Stimulated activated naive B cell treated with anti-CD40 and anti-IgM and Interleukin-4, amounts not matched to agents 10 μg/mL and 1 μg/mL and 100 μg/mL, for 72 hours (primary cell): ENCODE data around the gene OR51D1.

Source experiments
- ATAC-seq, 2 donors: fragments of 150-1000 bp; cut with Tn5 transposase; replicated peaks; 2 replicates each; pipeline ENCODE4 v1.10.0; 2021; ENCODE audit warnings: moderate library complexity in 1 of 2
- DNase-seq: peaks from one replicate; pipeline ENCODE4 v3.0.0; 2021
- H3K27ac Mint-ChIP-seq: one replicate; pipeline ENCODE4 v1.8.0; 2022; ENCODE audit warnings: mild to moderate bottlenecking, mixed read lengths
- H3K27me3 Mint-ChIP-seq, 2 donors: one replicate each; pipeline ENCODE4 v1.8.0; 2022; ENCODE audit warnings: mixed read lengths in 2 of 2
- H3K36me3 Mint-ChIP-seq, 2 donors: one replicate each; pipeline ENCODE4 v1.8.0; 2022; ENCODE audit warnings: mixed read lengths in 2 of 2, mild to moderate bottlenecking in 1 of 2
- H3K4me1 Mint-ChIP-seq, 2 donors: one replicate each; pipeline ENCODE4 v1.8.0; 2022; ENCODE audit warnings: mixed read lengths in 2 of 2, mild to moderate bottlenecking in 1 of 2
- H3K4me3 Mint-ChIP-seq, 2 donors: one replicate each; pipeline ENCODE4 v1.8.0; 2022; ENCODE audit warnings: mild to moderate bottlenecking in 2 of 2, mixed read lengths in 2 of 2, moderate library complexity in 1 of 2
- H3K9me3 Mint-ChIP-seq, 2 donors: one replicate each; pipeline ENCODE4 v1.8.0; 2022; ENCODE audit warnings: mixed read lengths in 2 of 2, mild to moderate bottlenecking in 1 of 2

OR51D1 gene

DNA sequence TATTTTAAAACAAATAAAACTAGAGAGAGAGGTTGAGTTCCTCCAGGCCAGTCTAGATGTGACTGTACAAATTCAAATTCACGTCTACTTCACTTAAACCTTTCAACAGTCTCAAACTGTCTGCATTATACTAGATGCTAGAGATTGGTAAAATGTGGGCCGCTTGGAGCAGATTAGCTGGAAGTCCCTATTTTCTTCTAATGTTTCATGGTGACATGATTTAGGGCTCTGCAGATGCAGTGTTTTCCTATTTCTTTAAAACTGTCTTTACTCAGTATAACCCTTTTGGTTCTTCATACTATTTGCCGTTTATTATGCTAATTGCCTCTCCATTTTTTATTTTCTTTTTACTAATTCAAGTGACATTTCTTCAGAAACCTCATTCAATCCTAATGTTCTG is 26.9 kb downstream of the OR51D1 start:
- H3K27me3 Mint-ChIP-seq = peaks cover 12 to 17% of the 10 kb centered on the region in 2 donors
- H3K36me3 Mint-ChIP-seq = no peaks in the 10 kb centered on the region
- H3K4me3 Mint-ChIP-seq = no peak overlapping the region
- H3K27ac Mint-ChIP-seq = no peak overlapping the region
- no peaks in the 10 kb centered on the region for H3K9me3 Mint-ChIP-seq
- ATAC-seq (no peak), DNase-seq (no peak)
- H3K4me1 Mint-ChIP-seq = no peaks in the 10 kb centered on the region

GRCh38 chr11:4664786-4665185 is 27.5 kb downstream of the OR51D1 start:
- no peaks in the 10 kb centered on the region for H3K36me3 Mint-ChIP-seq

DNA sequence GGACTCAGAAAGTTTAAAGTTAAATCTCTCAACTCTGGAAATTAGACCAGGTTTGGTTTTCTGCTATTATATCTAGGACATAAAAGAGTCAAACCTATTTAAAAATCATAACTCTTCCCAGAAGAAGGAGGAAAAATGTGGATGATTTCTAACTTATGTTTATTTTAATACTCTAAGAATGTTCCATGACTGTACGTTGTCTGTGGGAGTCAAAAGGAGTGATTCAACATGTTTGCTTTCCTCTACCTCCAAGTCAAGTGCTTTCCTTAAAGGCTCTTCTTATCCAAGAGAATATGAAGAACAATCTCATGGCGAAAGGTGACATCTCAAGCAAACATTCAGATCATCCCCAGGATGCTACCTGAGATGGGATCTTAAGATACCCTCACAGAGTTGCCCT is 28.1 kb downstream of the OR51D1 start:
- Mint-ChIP-seq H3K27ac (no peak overlapping the region), H3K36me3 (no peaks in the 10 kb centered on the region), H3K4me3 (no peak overlapping the region), H3K27me3 (peaks cover 14 to 16% of the 10 kb centered on the region in 2 donors), H3K9me3 (no peaks in the 10 kb centered on the region), H3K4me1 (no peaks in the 10 kb centered on the region)
- ATAC-seq (no peak), DNase-seq (no peak)

More at GRCh38 chr11:4664786-4665185, 27.5 kb downstream of the OR51D1 start:
- Mint-ChIP-seq H3K27me3 (peaks cover 16 to 17% of the 10 kb centered on the region in 2 donors), H3K27ac (no peak overlapping the region), H3K4me1 (no peaks in the 10 kb centered on the region), H3K4me3 (no peak overlapping the region), H3K9me3 (no peaks in the 10 kb centered on the region)
- ATAC-seq (no peak), DNase-seq (no peak)

DNA sequence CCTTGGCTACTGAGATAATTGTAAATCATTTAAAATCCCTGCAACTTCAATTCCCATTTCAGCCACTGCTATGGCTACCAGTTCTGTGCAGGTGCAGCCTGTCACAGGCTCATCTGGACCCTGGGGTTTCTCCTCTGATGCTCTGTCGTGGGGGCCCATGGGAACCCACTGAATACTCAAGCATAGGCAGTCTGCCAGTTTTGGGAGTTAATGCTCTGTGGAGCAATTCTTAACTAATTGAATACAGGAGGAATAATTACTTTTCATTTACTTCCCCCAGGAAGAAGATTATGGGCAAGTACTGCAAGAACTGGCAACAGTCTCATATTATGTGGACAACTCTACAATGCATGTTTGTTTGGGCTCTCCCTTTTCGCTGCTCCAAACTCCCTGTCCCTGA is 34.5 kb downstream of the OR51D1 start:
- no peak overlapping the region for H3K4me3 Mint-ChIP-seq

GRCh38 chr11:4672470-4672869 is 35.2 kb downstream of the OR51D1 start:
- Mint-ChIP-seq H3K27me3 (peaks cover 14 to 15% of the 10 kb centered on the region in 2 donors), H3K9me3 (no peaks in the 10 kb centered on the region), H3K4me3 (no peak overlapping the region), H3K36me3 (no peaks in the 10 kb centered on the region), H3K27ac (no peak overlapping the region), H3K4me1 (no peaks in the 10 kb centered on the region)
- DNase-seq (no peak), ATAC-seq (no peak)

More for the DNA sequence above, 34.5 kb downstream of the OR51D1 start:
- no peaks in the 10 kb centered on the region for H3K36me3 Mint-ChIP-seq
- H3K27me3 Mint-ChIP-seq = peaks cover 14 to 15% of the 10 kb centered on the region in 2 donors
- no peak overlapping the region for H3K27ac Mint-ChIP-seq
- H3K4me1 Mint-ChIP-seq = no peaks in the 10 kb centered on the region
- no peaks in the 10 kb centered on the region for H3K9me3 Mint-ChIP-seq
- ATAC-seq = no peak
- no peak for DNase-seq

GRCh38 chr11:4673781-4674180 is 36.5 kb downstream of the OR51D1 start:
- Mint-ChIP-seq H3K9me3 (no peaks in the 10 kb centered on the region), H3K4me1 (no peaks in the 10 kb centered on the region), H3K27me3 (peaks cover 14 to 15% of the 10 kb centered on the region in 2 donors), H3K36me3 (no peaks in the 10 kb centered on the region), H3K4me3 (no peak overlapping the region), H3K27ac (no peak overlapping the region)
- DNase-seq (no peak), ATAC-seq (no peak)

- Mint-ChIP-seq H3K4me1 (no peaks in the 10 kb centered on the region), H3K4me3 (no peak overlapping the region), H3K36me3 (no peaks in the 10 kb centered on the region), H3K27ac (no peak overlapping the region), H3K27me3 (peaks cover 11 to 17% of the 10 kb centered on the region in 2 donors), H3K9me3 (no peaks in the 10 kb centered on the region)
- ATAC-seq (no peak), DNase-seq (no peak)
These were observed 40.7 kb downstream of the OR51D1 start for GRCh38 chr11:4677948-4678347.

DNA sequence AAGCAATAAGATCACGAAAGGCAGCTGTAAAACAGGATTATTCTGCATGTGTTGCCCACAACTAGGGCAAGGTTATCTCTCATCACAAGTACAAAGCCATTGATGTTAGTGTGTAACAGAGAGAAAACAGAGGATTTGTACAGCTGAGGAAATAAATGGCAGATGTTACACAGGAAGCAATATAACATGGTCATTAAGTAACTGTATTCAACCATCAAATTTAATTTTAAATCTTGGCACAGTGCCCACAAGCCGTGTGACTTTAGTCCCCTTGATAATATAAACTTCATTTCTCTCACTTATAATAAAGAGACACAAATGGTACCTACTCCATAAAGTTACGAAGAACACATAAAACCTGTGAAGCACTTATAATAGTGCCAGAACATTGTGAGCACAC is 43.1 kb downstream of the OR51D1 start:
- no peaks in the 10 kb centered on the region for H3K4me1 Mint-ChIP-seq
- H3K36me3 Mint-ChIP-seq = no peaks in the 10 kb centered on the region
- DNase-seq (no peak), ATAC-seq (no peak)
- H3K27me3 Mint-ChIP-seq = peaks cover 6 to 12% of the 10 kb centered on the region in 2 donors
- no peaks in the 10 kb centered on the region for H3K9me3 Mint-ChIP-seq
- H3K4me3 Mint-ChIP-seq = no peak overlapping the region
- no peak overlapping the region for H3K27ac Mint-ChIP-seq

- no peaks in the 10 kb centered on the region for H3K9me3 Mint-ChIP-seq
- DNase-seq (no peak), ATAC-seq (no peak)
- peaks cover 0 to 8% of the 10 kb centered on the region in 2 donors for H3K27me3 Mint-ChIP-seq
- H3K36me3 Mint-ChIP-seq = no peaks in the 10 kb centered on the region
- H3K4me1 Mint-ChIP-seq = no peaks in the 10 kb centered on the region
- H3K4me3 Mint-ChIP-seq = no peak overlapping the region
- no peak overlapping the region for H3K27ac Mint-ChIP-seq
These were observed 45.5 kb downstream of the OR51D1 start for GRCh38 chr11:4682623-4683419.

DNA sequence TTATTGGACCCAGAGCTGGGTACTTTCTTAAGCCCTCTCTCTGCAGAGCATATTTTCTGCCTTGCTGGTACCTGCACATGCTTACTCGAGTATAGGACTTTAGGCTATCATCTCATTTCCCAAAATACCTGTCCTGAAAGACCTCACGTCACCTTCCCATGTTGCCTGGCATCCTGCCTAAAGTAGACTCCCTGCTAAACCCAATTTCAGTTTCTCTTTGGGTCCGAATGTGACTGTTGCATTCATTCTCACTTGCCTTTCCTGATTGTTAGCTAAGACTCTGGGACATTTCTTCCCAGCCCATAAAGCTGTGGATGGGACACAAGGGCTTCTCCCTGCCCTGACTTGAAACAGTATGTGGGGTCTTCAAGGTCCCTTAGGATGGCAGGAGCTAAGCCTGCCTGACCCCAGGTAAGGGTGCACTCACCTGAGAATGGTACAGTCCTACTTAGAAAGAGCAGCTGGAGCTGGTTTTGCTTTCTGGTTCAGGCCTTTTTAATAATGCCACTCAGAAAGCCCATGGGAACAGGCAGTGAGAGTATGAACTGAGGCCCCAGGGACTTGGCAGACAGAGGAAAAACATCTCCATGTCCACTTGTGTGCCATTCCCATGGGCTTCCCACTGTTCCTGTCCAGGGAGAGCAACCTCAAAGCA is 47.5 kb downstream of the OR51D1 start:
- H3K27me3 Mint-ChIP-seq = peaks cover 0 to 4% of the 10 kb centered on the region in 2 donors
- no peaks in the 10 kb centered on the region for H3K9me3 Mint-ChIP-seq
- no peak overlapping the region for H3K27ac Mint-ChIP-seq
- H3K36me3 Mint-ChIP-seq = no peaks in the 10 kb centered on the region
- no peak overlapping the region for H3K4me3 Mint-ChIP-seq
- ATAC-seq (no peak), DNase-seq (no peak)
- H3K4me1 Mint-ChIP-seq = no peaks in the 10 kb centered on the region
